ENCODE data around the gene SERPING1. TPM values are rescaled to one million over a fixed set of nuclear protein-coding genes. Genes with fewer than 3 reads are reported as not detected.

Gene SERPING1
- total and polyA plus RNA-seq, 8 donors, result 172 to 329 (median 196) TPM

DNA sequence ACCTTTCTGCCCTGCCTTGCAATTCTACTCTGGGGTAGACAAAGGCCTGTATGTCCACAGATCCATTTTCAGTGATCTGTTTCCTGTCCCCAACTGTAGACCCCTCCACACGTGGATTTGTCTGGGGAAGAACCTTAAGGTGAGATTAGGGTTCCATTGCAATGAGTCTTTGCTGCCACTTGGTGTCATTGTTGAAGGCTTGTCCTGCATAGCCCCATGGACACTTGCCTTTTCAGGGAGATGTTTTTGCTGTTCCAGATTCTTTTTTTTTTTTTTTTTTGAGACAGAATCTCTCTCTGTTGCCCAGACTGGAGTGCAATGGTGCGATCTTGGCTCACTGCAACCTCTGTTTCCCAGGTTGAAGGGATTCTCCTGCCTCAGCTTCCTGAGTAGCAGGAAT is 21.8 kb downstream of the SERPING1 start:
- intact Hi-C loops (cut with DNase I), result no loop called here
- Histone ChIP-seq H3K36me3 (peaks cover 0 to 16% of the 10 kb centered on the region in 2 donors), H3K27me3 (no peaks in the 10 kb centered on the region), H3K9me3 (peaks cover 0 to 16% of the 10 kb centered on the region in 2 donors), H3K4me3 (no peak overlapping the region), H3K27ac (no peak overlapping the region), H3K4me1 (no peaks in the 10 kb centered on the region)
- TF ChIP-seq, protein P1, sequence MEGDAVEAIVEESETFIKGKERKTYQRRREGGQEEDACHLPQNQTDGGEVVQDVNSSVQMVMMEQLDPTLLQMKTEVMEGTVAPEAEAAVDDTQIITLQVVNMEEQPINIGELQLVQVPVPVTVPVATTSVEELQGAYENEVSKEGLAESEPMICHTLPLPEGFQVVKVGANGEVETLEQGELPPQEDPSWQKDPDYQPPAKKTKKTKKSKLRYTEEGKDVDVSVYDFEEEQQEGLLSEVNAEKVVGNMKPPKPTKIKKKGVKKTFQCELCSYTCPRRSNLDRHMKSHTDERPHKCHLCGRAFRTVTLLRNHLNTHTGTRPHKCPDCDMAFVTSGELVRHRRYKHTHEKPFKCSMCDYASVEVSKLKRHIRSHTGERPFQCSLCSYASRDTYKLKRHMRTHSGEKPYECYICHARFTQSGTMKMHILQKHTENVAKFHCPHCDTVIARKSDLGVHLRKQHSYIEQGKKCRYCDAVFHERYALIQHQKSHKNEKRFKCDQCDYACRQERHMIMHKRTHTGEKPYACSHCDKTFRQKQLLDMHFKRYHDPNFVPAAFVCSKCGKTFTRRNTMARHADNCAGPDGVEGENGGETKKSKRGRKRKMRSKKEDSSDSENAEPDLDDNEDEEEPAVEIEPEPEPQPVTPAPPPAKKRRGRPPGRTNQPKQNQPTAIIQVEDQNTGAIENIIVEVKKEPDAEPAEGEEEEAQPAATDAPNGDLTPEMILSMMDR (IDR thresholded peaks at IDR 0.05), result no peak
- ATAC-seq, result no peak
- DNase-seq, result no peak

DNA sequence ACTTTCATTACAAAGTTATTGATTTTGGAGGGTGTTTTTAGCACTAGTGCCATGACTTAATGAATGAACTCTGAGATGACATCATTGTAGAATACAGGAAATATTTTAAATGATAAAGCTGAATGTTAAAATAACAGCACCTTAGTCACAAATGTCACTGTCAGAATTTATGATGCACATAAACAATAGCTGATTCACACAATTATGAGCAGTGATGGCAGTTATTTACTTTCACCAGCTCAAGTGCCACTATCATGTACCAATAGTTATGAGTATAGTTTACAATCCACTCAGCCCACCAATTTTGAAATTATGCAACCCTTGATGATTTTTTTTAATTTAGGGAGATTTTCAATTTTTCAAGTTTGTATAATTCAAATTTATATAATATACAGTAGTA is 23.0 kb downstream of the SERPING1 start:
- TF ChIP-seq, protein P1 (IDR thresholded peaks at IDR 0.05), result no peak
- peaks cover 0 to 5% of the 10 kb centered on the region in 2 donors for H3K36me3 ChIP-seq
- no peak overlapping the region for H3K27ac ChIP-seq
- DNase-seq, result no peak
- no peak for ATAC-seq
- H3K9me3 ChIP-seq, result peaks cover 0 to 16% of the 10 kb centered on the region in 2 donors
- H3K4me3 ChIP-seq, result no peak overlapping the region
- H3K4me1 ChIP-seq, result no peaks in the 10 kb centered on the region
- no peaks in the 10 kb centered on the region for H3K27me3 ChIP-seq
- intact Hi-C loops (cut with DNase I), result no loop called here

DNA sequence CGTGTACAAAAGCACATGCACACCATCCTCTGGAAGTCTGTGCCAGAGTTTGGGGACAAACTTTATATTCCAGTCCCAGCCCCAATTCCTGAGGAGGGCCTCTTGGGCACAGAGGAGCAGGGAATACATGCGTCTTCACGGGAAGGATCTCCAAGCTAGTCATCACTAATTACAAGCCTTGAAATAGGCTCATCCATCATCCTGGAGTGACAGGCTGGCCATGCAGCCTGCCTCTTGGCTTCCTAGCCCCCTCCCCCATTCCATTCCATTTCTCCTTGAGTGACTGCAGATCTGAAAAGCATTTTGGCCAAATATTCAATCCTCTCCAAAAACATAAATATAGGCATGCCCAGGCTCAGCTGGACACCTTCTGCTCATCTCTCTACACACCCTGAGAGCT is 24.8 kb downstream of the SERPING1 start:
- H3K27ac ChIP-seq, result no peak overlapping the region
- H3K36me3 ChIP-seq, result no peaks in the 10 kb centered on the region
- H3K9me3 ChIP-seq, result peaks cover 0 to 16% of the 10 kb centered on the region in 2 donors
- no peaks in the 10 kb centered on the region for H3K27me3 ChIP-seq
- DNase-seq (no peak), ATAC-seq (no peak)
- no peaks in the 10 kb centered on the region for H3K4me1 ChIP-seq
- TF ChIP-seq, protein P1 (IDR thresholded peaks at IDR 0.05), result no peak
- intact Hi-C loops (cut with DNase I), result no loop called here
- no peak overlapping the region for H3K4me3 ChIP-seq

DNA sequence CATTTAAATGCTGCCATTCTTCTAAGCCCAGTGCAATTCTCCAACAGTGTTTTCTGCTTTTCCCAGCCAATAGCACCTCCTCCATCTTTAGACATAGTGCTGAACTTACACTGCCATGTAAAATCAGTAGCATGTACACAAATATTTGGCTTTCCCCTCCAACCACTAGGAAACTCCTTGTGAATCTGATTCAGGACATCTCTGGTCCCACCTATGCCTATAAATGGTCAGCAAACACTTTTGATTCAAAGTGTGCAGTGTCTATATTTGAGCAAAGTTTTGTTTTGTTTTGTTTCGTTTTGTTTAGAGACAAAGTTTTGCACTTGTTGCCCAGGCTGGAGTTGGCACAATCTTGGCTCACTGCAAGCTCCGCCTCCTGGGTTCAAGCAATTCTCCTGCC is 27.4 kb downstream of the SERPING1 start:
- Histone ChIP-seq H3K36me3 (no peaks in the 10 kb centered on the region), H3K27me3 (no peaks in the 10 kb centered on the region), H3K4me1 (no peaks in the 10 kb centered on the region), H3K4me3 (no peak overlapping the region), H3K27ac (no peak overlapping the region), H3K9me3 (peaks cover 0 to 4% of the 10 kb centered on the region in 2 donors)
- DNase-seq, result no peak
- TF ChIP-seq, protein P1 (IDR thresholded peaks at IDR 0.05), result no peak
- intact Hi-C loops (cut with DNase I), result no loop called here
- ATAC-seq, result no peak

DNA sequence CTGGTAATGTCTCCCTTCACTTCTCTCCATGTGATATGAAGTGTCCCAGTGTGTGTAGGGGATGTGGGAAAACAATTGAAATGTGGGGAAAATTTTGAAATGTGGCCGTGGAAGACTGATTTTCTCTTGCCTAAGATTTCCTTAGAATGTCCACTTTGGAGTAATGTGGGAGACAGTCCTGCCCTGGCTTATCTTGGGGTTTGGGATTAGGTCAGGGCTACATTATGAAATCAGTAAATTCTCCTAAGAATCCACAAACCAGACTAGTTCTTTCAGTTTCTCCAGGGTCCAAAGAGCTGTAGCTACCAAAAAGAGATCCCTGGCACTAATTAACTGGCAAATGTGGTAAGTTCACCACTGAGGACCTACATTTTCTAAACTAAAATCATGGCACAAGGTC is 29.4 kb downstream of the SERPING1 start:
- Histone ChIP-seq H3K27me3 (no peaks in the 10 kb centered on the region), H3K9me3 (no peaks in the 10 kb centered on the region), H3K4me3 (no peak overlapping the region), H3K36me3 (no peaks in the 10 kb centered on the region), H3K27ac (no peak overlapping the region), H3K4me1 (no peaks in the 10 kb centered on the region)
- ATAC-seq (no peak), DNase-seq (no peak)
- TF ChIP-seq, protein P1 (IDR thresholded peaks at IDR 0.05), result no peak
- intact Hi-C loops (cut with DNase I), result no loop called here

Measured in left lung (tissue), 10 donors.